Osteoblast (primary cell): ENCODE results near the gene USP6NL. TPM values are rescaled to one million over a fixed set of nuclear protein-coding genes. Genes with fewer than 3 reads are reported as not detected.

ENCODE experiments used
- DNase-seq: peaks from one replicate; pipeline ENCODE4 v3.0.0; 2011; ENCODE audit warnings: low spot score, mixed read lengths; ENCODE audit not compliant: insufficient read length; ENCODE audit errors: missing footprints
- H2AFZ ChIP-seq: 2 replicates; pipeline ENCODE4 v1.6.0; 2011; ENCODE audit warnings: mild to moderate bottlenecking, low read length
- H3K27ac ChIP-seq: 2 replicates; pipeline ENCODE4 v1.5.1; 2011; ENCODE audit warnings: mild to moderate bottlenecking, low read depth, low read length, moderate library complexity
- H3K27me3 ChIP-seq: 2 replicates; pipeline ENCODE4 v1.6.0; 2012; ENCODE audit warnings: mild to moderate bottlenecking, control low read depth, inconsistent platforms, low read length, moderate library complexity; ENCODE audit not compliant: insufficient read depth
- H3K36me3 ChIP-seq: 2 replicates; pipeline ENCODE4 v1.5.1; 2011; ENCODE audit warnings: mild to moderate bottlenecking, low read length, control low read depth, moderate library complexity; ENCODE audit not compliant: insufficient read depth
- H3K4me1 ChIP-seq: 2 replicates; pipeline ENCODE4 v1.5.1; 2011; ENCODE audit warnings: mild to moderate bottlenecking, low read length, control low read depth, moderate library complexity; ENCODE audit not compliant: insufficient read depth
- H3K4me2 ChIP-seq: 2 replicates; pipeline ENCODE4 v1.6.0; 2011; ENCODE audit warnings: mild to moderate bottlenecking, low read length; ENCODE audit not compliant: insufficient read depth
- H3K4me3 ChIP-seq: fragments of 200-600 bp; sonication (generic); 3 replicates; pipeline ENCODE4 v1.5.1; 2012; ENCODE audit warnings: mild to moderate bottlenecking, low read length, inconsistent platforms; ENCODE audit not compliant: insufficient read depth
- H3K79me2 ChIP-seq: 2 replicates; pipeline ENCODE4 v1.6.0; 2012; ENCODE audit warnings: mild to moderate bottlenecking, low read length, control low read depth, inconsistent platforms; ENCODE audit not compliant: insufficient read depth
- H3K9me3 ChIP-seq: 2 replicates; pipeline ENCODE4 v1.5.1; 2011; ENCODE audit warnings: low read depth, low read length, control low read depth
- H4K20me1 ChIP-seq: 2 replicates; pipeline ENCODE4 v1.6.0; 2012; ENCODE audit warnings: mild to moderate bottlenecking, low read length, control low read depth; ENCODE audit not compliant: insufficient read depth
- CTCF ChIP-seq: IDR thresholded peaks from 2 replicates; pipeline ENCODE4 v1.5.1; 2011; ENCODE audit warnings: mild to moderate bottlenecking, low read depth, low read length, moderate library complexity; ENCODE audit errors: extremely low read depth
- total RNA-seq: library from RNA; depleted of rRNA; stranded (reverse); fragments of >200 nt; gene quantifications from 2 replicates; pipeline ENCODE4 v1.2.3, GENCODE V29; 2012

Gene USP6NL
- total RNA-seq, 1 donor = 13.8 TPM

- no peaks in the 10 kb centered on the region for H3K27me3 ChIP-seq
- H2AFZ ChIP-seq = no peak overlapping the region
- no peak for TF ChIP-seq CTCF
- H3K4me2 ChIP-seq = no peak overlapping the region
- DNase-seq = no peak
- peak overlapping the region; percentile 72 for H3K27ac ChIP-seq
- peaks cover 12% of the 10 kb centered on the region for H3K79me2 ChIP-seq
- no peak overlapping the region for H3K4me3 ChIP-seq
- H4K20me1 ChIP-seq = no peaks in the 10 kb centered on the region
- H3K36me3 ChIP-seq = no peaks in the 10 kb centered on the region
- peaks cover 21% of the 10 kb centered on the region for H3K4me1 ChIP-seq
- H3K9me3 ChIP-seq = no peaks in the 10 kb centered on the region
Observed at GRCh38 chr10:11551104-11551503, 60.3 kb downstream of the USP6NL start.

DNA sequence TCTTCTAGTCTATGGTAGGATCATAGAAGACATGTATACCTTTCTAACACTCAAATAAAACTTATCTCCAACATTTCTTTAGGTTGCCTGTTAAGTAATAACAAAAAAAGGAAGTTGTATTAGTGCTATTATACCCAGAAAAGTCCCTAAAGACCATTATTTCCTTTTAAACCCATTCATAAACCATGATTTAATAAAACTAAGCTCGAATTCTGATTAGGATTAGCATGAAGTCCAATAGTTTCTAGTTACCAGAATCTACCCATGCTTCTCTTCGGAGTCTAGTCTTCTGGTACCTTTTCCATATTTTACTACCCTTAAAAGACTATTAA is 62.7 kb downstream of the USP6NL start:
- Histone ChIP-seq H3K27me3 (no peaks in the 10 kb centered on the region), H3K9me3 (no peaks in the 10 kb centered on the region), H4K20me1 (no peaks in the 10 kb centered on the region), H3K4me2 (no peak overlapping the region), H3K79me2 (peaks cover 9% of the 10 kb centered on the region), H2AFZ (no peak overlapping the region), H3K36me3 (no peaks in the 10 kb centered on the region), H3K4me3 (no peak overlapping the region), H3K4me1 (peaks cover 21% of the 10 kb centered on the region), H3K27ac (no peak overlapping the region)
- no peak for DNase-seq
- no peak for TF ChIP-seq CTCF

DNA sequence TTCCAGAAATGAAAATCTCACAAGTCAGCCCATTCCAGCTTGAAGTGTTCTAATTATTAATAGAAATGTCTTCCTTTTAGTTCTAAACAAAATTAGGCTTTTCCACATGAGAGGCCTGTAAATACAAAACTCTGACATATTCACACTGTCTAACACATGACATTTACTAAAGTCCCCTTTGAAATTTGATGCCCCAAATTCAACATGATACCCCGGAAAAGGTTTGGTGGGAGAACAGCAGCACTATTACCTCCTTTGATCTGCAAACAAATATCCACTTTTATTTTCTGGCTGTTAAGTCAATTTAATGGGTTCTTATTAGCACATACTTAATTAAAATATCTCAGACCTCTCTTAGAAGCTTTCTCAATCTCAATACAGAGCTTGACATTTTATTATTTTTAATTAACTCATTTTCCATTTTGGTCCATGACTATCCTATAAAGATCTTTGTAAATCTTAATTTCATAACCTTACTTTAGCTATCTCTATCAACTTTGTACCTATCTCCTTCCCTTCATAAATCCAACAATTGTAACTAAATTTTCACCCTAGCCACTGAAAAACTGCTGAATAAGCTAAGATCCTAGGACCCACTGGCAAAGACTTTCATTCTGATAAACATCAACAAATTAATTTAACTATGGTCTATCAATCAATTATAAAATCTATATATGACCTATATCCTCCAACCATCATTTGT is 63.2 kb downstream of the USP6NL start:
- TF ChIP-seq CTCF = no peak
- H3K4me2 ChIP-seq = no peak overlapping the region
- H3K4me3 ChIP-seq = no peak overlapping the region
- no peak overlapping the region for H2AFZ ChIP-seq
- H3K4me1 ChIP-seq = peaks cover 20% of the 10 kb centered on the region
- H3K9me3 ChIP-seq = no peaks in the 10 kb centered on the region
- H3K27me3 ChIP-seq = no peaks in the 10 kb centered on the region
- H3K79me2 ChIP-seq = peaks cover 9% of the 10 kb centered on the region
- H3K36me3 ChIP-seq = no peaks in the 10 kb centered on the region
- H4K20me1 ChIP-seq = no peaks in the 10 kb centered on the region
- no peak for DNase-seq
- no peak overlapping the region for H3K27ac ChIP-seq

- Histone ChIP-seq H3K27me3 (no peaks in the 10 kb centered on the region), H3K79me2 (peaks cover 13% of the 10 kb centered on the region), H3K4me1 (peaks cover 5% of the 10 kb centered on the region), H3K9me3 (no peaks in the 10 kb centered on the region), H2AFZ (no peak overlapping the region), H3K36me3 (no peaks in the 10 kb centered on the region), H3K27ac (no peak overlapping the region), H3K4me3 (no peak overlapping the region), H3K4me2 (peak overlapping the region; percentile 37), H4K20me1 (no peaks in the 10 kb centered on the region)
- no peak for DNase-seq
- TF ChIP-seq CTCF = no peak
Observed at GRCh38 chr10:11546581-11546980, 64.9 kb downstream of the USP6NL start.
